Gastroesophageal sphincter (tissue), 4 donors: ENCODE data around the gene ACKR3. TPM values are rescaled to one million over a fixed set of nuclear protein-coding genes. Genes with fewer than 3 reads are reported as not detected.
A peak's percentile ranks its signal among the peaks of the same experiment; 100 is the strongest.

Source experiments
- ATAC-seq: fragments of 150-250 bp; one replicate; pipeline ENCODE4 v1.9.1; 2016; ENCODE audit warnings: mild to moderate bottlenecking, moderate library complexity
- H3K27ac ChIP-seq, 4 donors: fragments of 200-600 bp; sonication (generic) in 3 of 4; 1 replicate in 3 of 4; 2 replicates in 1 of 4; pipeline ENCODE4 v1.5.1; 2016 to 2019
- H3K27me3 ChIP-seq: fragments of 200-600 bp; sonication (generic); one replicate; pipeline ENCODE4 v1.5.1; 2019
- H3K36me3 ChIP-seq, 2 donors: fragments of 200-600 bp; sonication (generic); one replicate each; pipeline ENCODE4 v1.5.1; 2019; ENCODE audit warnings: control low read depth in 1 of 2
- H3K4me1 ChIP-seq, 3 donors: fragments of 200-600 bp; sonication (generic); 1 replicate in 2 of 3; 2 replicates in 1 of 3; pipeline ENCODE4 v1.5.1; 2016 to 2019; ENCODE audit warnings: control low read depth in 2 of 3
- H3K4me3 ChIP-seq, 2 donors: fragments of 200-600 bp; sonication (generic); one replicate each; pipeline ENCODE4 v1.5.1; 2019; ENCODE audit warnings: mild to moderate bottlenecking in 1 of 2, moderate library complexity in 1 of 2
- H3K9me3 ChIP-seq, 3 donors: fragments of 200-600 bp; sonication (generic); one replicate each; pipeline ENCODE4 v1.5.1; 2017 to 2019; ENCODE audit warnings: control low read depth in 2 of 3
- EP300 ChIP-seq: sonication (generic); formaldehyde crosslinking; IDR thresholded peaks from one replicate; pipeline ENCODE4 v1.6.1; 2017; ENCODE audit warnings: antibody characterized with exemption, mild to moderate bottlenecking
- POLR2A ChIP-seq, 2 donors: fragments of 450-650 bp; IDR thresholded peaks; one replicate each; pipeline ENCODE4 v1.6.1; 2017; ENCODE audit warnings: antibody characterized with exemption in 2 of 2, mild to moderate bottlenecking in 2 of 2, moderate library complexity in 1 of 2
- POLR2AphosphoS5 ChIP-seq: sonication (generic); formaldehyde crosslinking; IDR thresholded peaks from one replicate; pipeline ENCODE4 v1.6.1; 2017; ENCODE audit warnings: antibody characterized with exemption
- WGBS, 2 donors: methylation state at CpG; one replicate each; pipeline ENCODE4 v1.1.5; 2018; ENCODE audit warnings: low coverage in 1 of 2; 5-methylcytosine and 5-hydroxymethylcytosine counted together
- total RNA-seq, 4 donors: library from RNA; depleted of rRNA; stranded (reverse); fragments of >200 nt; gene quantifications; one replicate each; pipeline ENCODE4 v1.1.0, GENCODE V29; 2016
- TF ChIP-seq, protein P1 (sequence below), 4 experiments: fragments of 200-600 bp in 2 of 4; fragments of 450-650 bp in 2 of 4; sonication (generic) in 1 of 4; IDR thresholded peaks; one replicate each; pipeline ENCODE4 v1.5.1; 2017 to 2019; ENCODE audit warnings: antibody characterized with exemption in 4 of 4, mild to moderate bottlenecking in 2 of 4, moderate library complexity in 2 of 4

Gene ACKR3
- total RNA-seq, 4 donors from 2014 or later = 21.0 to 68.5 (median 42.5) TPM

- no peak for ATAC-seq
- peaks cover 0 to 96% (median 5%) of the 10 kb centered on the region in 3 donors for H3K4me1 ChIP-seq
- WGBS, 2 donors = 44 to 78% methylated on average over 6 of the region's 6 CpGs
Measured at GRCh38 chr2:236571145-236571544, 1.5 kb downstream of the ACKR3 start.

DNA sequence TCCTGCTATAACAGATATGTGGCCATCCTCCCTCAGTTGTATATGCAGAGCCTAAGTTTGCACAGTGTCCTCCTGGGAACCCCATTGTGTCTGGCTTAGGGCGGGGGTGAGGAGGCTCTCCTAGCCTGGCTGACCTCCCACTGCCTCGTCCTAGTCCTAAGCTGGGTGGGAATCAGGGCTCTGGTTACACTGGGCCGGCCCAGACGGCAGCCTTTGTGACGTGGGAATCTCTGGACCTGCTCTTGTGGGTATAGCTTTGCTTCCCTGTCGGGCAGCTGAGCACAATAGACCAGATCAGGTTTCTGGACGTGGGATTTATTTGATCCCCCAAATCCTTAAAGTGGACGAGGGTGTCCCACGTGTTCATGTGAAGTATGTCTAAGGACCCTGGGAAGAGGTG lies 2.9 kb downstream of the ACKR3 start:
- Histone ChIP-seq H3K4me3 (peak overlapping the region; percentile 9 to 69), H3K4me1 (peaks cover 0 to 96% (median 1%) of the 10 kb centered on the region in 3 donors), H3K36me3 (peaks cover 0 to 4% of the 10 kb centered on the region in 2 donors), H3K27me3 (no peaks in the 10 kb centered on the region), H3K9me3 (no peaks in the 10 kb centered on the region), H3K27ac (peak overlapping the region in 3 of 4 donors; percentile 67 to 90 (median 90))
- TF ChIP-seq EP300 = no peak
- TF ChIP-seq POLR2AphosphoS5 = peak; percentile 4
- TF ChIP-seq POLR2A (IDR thresholded peaks at IDR 0.05) = no peak
- TF ChIP-seq, protein P1, sequence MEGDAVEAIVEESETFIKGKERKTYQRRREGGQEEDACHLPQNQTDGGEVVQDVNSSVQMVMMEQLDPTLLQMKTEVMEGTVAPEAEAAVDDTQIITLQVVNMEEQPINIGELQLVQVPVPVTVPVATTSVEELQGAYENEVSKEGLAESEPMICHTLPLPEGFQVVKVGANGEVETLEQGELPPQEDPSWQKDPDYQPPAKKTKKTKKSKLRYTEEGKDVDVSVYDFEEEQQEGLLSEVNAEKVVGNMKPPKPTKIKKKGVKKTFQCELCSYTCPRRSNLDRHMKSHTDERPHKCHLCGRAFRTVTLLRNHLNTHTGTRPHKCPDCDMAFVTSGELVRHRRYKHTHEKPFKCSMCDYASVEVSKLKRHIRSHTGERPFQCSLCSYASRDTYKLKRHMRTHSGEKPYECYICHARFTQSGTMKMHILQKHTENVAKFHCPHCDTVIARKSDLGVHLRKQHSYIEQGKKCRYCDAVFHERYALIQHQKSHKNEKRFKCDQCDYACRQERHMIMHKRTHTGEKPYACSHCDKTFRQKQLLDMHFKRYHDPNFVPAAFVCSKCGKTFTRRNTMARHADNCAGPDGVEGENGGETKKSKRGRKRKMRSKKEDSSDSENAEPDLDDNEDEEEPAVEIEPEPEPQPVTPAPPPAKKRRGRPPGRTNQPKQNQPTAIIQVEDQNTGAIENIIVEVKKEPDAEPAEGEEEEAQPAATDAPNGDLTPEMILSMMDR (IDR thresholded peaks at IDR 0.05) = no peak
- 53 to 78% methylated on average over 3 to 4 of the region's 9 CpGs for WGBS, 2 donors
- ATAC-seq = peak; percentile 23

More at GRCh38 chr2:236571145-236571544, 1.5 kb downstream of the ACKR3 start:
- no peaks in the 10 kb centered on the region for H3K9me3 ChIP-seq
- H3K27ac ChIP-seq = peak overlapping the region in 3 of 4 donors; percentile 89 to 90 (median 90)
- TF ChIP-seq POLR2AphosphoS5 (no peak), EP300 (no peak), POLR2A (IDR thresholded peaks at IDR 0.05) (no peak)
- TF ChIP-seq, protein P1 (IDR thresholded peaks at IDR 0.05) = no peak
- no peaks in the 10 kb centered on the region for H3K27me3 ChIP-seq
- H3K4me3 ChIP-seq = peak overlapping the region; percentile 37 to 69
- H3K36me3 ChIP-seq = no peaks in the 10 kb centered on the region

DNA sequence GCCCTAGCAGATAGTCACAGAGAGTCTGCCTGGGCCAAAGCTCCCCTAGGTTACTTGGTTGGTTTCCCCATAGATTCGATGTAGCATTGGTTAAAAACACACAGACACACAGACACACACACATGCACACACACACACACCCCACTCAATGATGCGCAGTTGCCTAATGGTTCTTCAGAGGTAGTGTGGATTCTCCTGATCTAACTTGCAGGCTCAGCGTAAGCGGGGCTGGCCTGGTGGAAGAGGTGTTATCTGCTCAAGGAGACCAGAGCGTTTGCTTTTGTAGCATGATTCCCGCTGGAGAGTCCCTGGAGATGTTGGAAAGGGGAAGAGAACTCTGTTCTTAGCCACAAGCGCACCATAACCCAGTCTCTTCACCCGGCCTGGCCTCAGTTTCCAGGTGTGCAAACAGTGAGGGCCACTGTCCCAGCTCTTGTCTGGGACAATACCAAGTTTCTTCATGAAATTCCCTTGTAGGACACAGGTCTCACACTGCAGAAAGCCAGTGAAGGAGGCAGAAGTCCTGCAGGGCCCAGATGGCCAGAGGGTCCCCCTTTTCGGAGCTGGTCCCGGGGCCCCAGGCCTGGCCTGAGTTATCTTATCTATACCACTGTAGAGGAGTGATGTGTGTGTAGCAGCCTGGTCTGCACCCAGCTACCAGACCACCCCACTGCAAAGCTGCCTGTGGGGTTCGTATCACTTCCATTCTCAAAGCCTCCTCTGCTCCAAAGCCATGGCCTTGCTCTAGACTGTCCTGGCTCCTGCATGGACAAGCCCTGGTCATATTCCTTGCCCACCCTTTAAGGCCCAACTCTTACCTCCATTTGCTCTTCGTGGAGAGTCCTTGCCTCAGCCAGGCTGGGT lies 3.7 kb downstream of the ACKR3 start:
- WGBS, 2 donors = 78 to 91% methylated on average over 7 to 8 of the region's 12 CpGs
- no peaks in the 10 kb centered on the region for H3K9me3 ChIP-seq
- TF ChIP-seq POLR2AphosphoS5 = no peak
- TF ChIP-seq EP300 = no peak
- no peak for TF ChIP-seq POLR2A (IDR thresholded peaks at IDR 0.05)
- TF ChIP-seq, protein P1 (IDR thresholded peaks at IDR 0.05) = no peak
- peaks cover 0 to 96% (median 0%) of the 10 kb centered on the region in 3 donors for H3K4me1 ChIP-seq
- H3K36me3 ChIP-seq = peaks cover 0 to 4% of the 10 kb centered on the region in 2 donors
- H3K27ac ChIP-seq = peak overlapping the region in 3 of 4 donors; percentile 67 to 90 (median 90)
- ATAC-seq = no peak
- H3K27me3 ChIP-seq = no peaks in the 10 kb centered on the region
- H3K4me3 ChIP-seq = peak overlapping the region in 1 of 2 donors; percentile 69

DNA sequence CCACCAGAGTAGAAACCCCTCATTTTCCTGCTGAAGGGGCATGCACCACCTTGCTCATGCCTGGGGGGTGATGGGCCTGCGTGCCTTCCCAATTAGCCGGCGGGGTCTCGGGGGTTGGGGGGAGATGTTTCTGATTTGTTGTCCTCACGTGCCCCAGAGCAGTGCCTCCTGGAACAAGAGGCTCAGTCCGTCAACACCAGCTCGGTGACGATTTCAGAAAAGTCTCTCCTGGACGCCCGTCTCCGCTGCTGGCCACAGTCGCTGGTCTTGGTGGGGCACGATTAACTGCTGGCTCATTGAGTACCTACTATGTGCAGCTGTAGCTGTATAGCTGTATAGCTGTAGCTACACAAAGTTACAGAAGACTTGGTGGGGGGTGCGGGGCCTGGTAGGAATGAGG lies 4.4 kb downstream of the ACKR3 start:
- Histone ChIP-seq H3K27me3 (no peaks in the 10 kb centered on the region), H3K9me3 (no peaks in the 10 kb centered on the region), H3K4me1 (peaks cover 0 to 96% (median 2%) of the 10 kb centered on the region in 3 donors), H3K4me3 (peak overlapping the region in 1 of 2 donors; percentile 69), H3K36me3 (peaks cover 0 to 4% of the 10 kb centered on the region in 2 donors), H3K27ac (peak overlapping the region in 3 of 4 donors; percentile 33 to 90 (median 67))
- TF ChIP-seq, protein P1 (IDR thresholded peaks at IDR 0.05) = no peak
- ATAC-seq = no peak
- 67 to 100% methylated on average over 1 to 3 of the region's 14 CpGs for WGBS, 2 donors
